AG09319 (cell line): ENCODE results near the gene CHID1.

Experiments
- DNase-seq: peaks from one replicate; pipeline ENCODE4 v3.0.0-alpha.2; 2010; ENCODE audit warnings: low read depth; ENCODE audit errors: extremely low read depth
- CTCF ChIP-seq: IDR thresholded peaks from 2 replicates; pipeline ENCODE4 v1.5.1; 2011; ENCODE audit warnings: low read depth, mild to moderate bottlenecking, inconsistent platforms, low read length, moderate library complexity

The CHID1 gene

GRCh38 chr11:824292-824880 lies 86.2 kb downstream of the CHID1 start:
- no peak for DNase-seq
- no peak for TF ChIP-seq CTCF

- TF ChIP-seq CTCF = no peak
- no peak for DNase-seq
Measured at GRCh38 chr11:823441-824291, 86.9 kb downstream of the CHID1 start.

GRCh38 chr11:821512-822371 lies 88.9 kb downstream of the CHID1 start:
- no peak for TF ChIP-seq CTCF
- no peak for DNase-seq

GRCh38 chr11:820655-821511 lies 89.7 kb downstream of the CHID1 start:
- TF ChIP-seq CTCF = no peak

GRCh38 chr11:819943-820649 lies 90.5 kb downstream of the CHID1 start:
- DNase-seq = no peak
- TF ChIP-seq CTCF = no peak

More at GRCh38 chr11:820655-821511, 89.7 kb downstream of the CHID1 start:
- no peak for DNase-seq

- peak; percentile 56 for DNase-seq
- no peak for TF ChIP-seq CTCF
Measured at GRCh38 chr11:819129-819931, 91.3 kb downstream of the CHID1 start.
